Parathyroid adenoma (tissue), 2 donors: ENCODE results near the gene C4orf50.

Experiments
- H2AFZ ChIP-seq: fragments of 300-600 bp; sonication (generic); one replicate; pipeline ENCODE4 v1.7.0; 2017; ENCODE audit warnings: antibody characterized with exemption, mild to moderate bottlenecking
- H3K27ac ChIP-seq: fragments of 300-600 bp; sonication (generic); one replicate; pipeline ENCODE4 v1.7.0; 2017
- H3K27me3 ChIP-seq: fragments of 300-600 bp; sonication (generic); one replicate; pipeline ENCODE4 v1.7.0; 2017; ENCODE audit warnings: low read length; ENCODE audit not compliant: control insufficient read depth, insufficient read depth
- H3K36me3 ChIP-seq: fragments of 300-600 bp; sonication (generic); one replicate; pipeline ENCODE4 v1.7.0; 2017; ENCODE audit warnings: low read length; ENCODE audit not compliant: control insufficient read depth, insufficient read depth
- H3K4me1 ChIP-seq: fragments of 300-600 bp; sonication (generic); one replicate; pipeline ENCODE4 v1.7.0; 2017; ENCODE audit warnings: control low read depth
- H3K4me2 ChIP-seq: fragments of 300-600 bp; sonication (generic); one replicate; pipeline ENCODE4 v1.7.0; 2017; ENCODE audit warnings: low read length
- H3K4me3 ChIP-seq: fragments of 300-600 bp; sonication (generic); one replicate; pipeline ENCODE4 v1.7.0; 2017; ENCODE audit warnings: low read depth, low read length
- H3K79me2 ChIP-seq: fragments of 300-600 bp; sonication (generic); one replicate; pipeline ENCODE4 v1.7.0; 2017; ENCODE audit warnings: control low read depth
- H3K9ac ChIP-seq: fragments of 300-600 bp; sonication (generic); one replicate; pipeline ENCODE4 v1.7.0; 2017; ENCODE audit warnings: mild to moderate bottlenecking
- H3K9me3 ChIP-seq: fragments of 300-600 bp; sonication (generic); one replicate; pipeline ENCODE4 v1.7.0; 2017; ENCODE audit warnings: low read length; ENCODE audit not compliant: control insufficient read depth
- CTCF ChIP-seq: fragments of 300-600 bp; sonication (generic); IDR thresholded peaks from one replicate; pipeline ENCODE4 v1.7.0; 2017; ENCODE audit warnings: antibody characterized with exemption, mild to moderate bottlenecking
- donor health status: primary hyperparathyroidism.

Gene C4orf50

GRCh38 chr4:5908876-5909427 is 109.3 kb downstream of the C4orf50 start:
- no peak overlapping the region for H3K4me3 ChIP-seq
- H3K4me1 ChIP-seq: no peaks in the 10 kb centered on the region
- no peak overlapping the region for H2AFZ ChIP-seq
- peaks cover 2% of the 10 kb centered on the region for H3K9me3 ChIP-seq
- H3K79me2 ChIP-seq: no peaks in the 10 kb centered on the region
- no peaks in the 10 kb centered on the region for H3K36me3 ChIP-seq
- H3K4me2 ChIP-seq: no peak overlapping the region
- no peak overlapping the region for H3K27ac ChIP-seq
- H3K27me3 ChIP-seq: no peaks in the 10 kb centered on the region
- H3K9ac ChIP-seq: no peak overlapping the region
- TF ChIP-seq CTCF: no peak

DNA sequence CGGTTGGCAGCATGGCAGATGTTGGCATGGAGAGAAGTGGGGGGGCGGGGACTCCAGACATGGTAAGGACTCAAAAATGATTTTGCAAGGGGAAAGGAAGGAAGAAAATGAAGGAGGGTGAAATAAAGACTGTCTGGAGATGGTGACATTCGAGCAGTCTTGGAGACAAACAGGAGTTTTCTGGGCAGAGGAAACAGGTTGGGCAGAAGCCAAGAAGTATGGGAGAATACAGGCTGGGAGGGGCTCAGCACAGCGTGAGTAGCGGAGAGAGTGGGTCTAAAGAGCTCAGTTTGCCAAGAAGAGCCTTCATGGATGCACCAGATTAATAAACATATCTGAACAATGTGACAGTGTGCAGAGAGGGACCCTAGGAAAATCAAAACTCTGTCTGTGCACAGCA is 112.0 kb downstream of the C4orf50 start:
- no peak overlapping the region for H2AFZ ChIP-seq
- H3K4me1 ChIP-seq: no peaks in the 10 kb centered on the region
- no peaks in the 10 kb centered on the region for H3K36me3 ChIP-seq
- TF ChIP-seq CTCF: no peak
- no peaks in the 10 kb centered on the region for H3K79me2 ChIP-seq
- H3K9ac ChIP-seq: no peak overlapping the region
- H3K27ac ChIP-seq: no peak overlapping the region
- H3K4me3 ChIP-seq: no peak overlapping the region
- no peaks in the 10 kb centered on the region for H3K27me3 ChIP-seq
- H3K4me2 ChIP-seq: no peak overlapping the region
- H3K9me3 ChIP-seq: no peaks in the 10 kb centered on the region

DNA sequence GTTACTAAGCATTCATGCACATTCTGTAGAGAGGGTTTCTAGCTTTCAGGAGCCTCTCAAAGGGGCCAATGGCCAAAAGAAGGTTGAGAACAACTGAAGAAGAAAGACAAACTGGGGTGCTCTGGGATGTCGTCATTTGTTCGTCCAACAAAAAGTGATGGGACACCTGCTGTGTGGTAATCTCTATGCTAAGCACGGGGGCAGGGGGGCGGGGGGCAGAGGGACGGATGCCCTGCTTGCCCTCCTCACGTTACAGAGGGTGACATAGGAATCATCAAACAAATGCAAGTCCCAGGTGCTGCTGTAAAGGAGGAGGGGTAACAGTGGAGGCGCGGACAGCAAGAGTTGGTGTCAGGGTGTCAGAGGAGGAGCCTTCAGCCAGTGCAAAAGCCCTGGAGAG is 112.5 kb downstream of the C4orf50 start:
- H3K79me2 ChIP-seq: no peaks in the 10 kb centered on the region
- H3K9ac ChIP-seq: no peak overlapping the region
- H3K36me3 ChIP-seq: no peaks in the 10 kb centered on the region
- no peak for TF ChIP-seq CTCF
- H3K4me3 ChIP-seq: no peak overlapping the region
- no peak overlapping the region for H2AFZ ChIP-seq
- H3K27me3 ChIP-seq: no peaks in the 10 kb centered on the region
- H3K4me1 ChIP-seq: no peaks in the 10 kb centered on the region
- no peak overlapping the region for H3K4me2 ChIP-seq
- H3K9me3 ChIP-seq: no peaks in the 10 kb centered on the region
- no peak overlapping the region for H3K27ac ChIP-seq

DNA sequence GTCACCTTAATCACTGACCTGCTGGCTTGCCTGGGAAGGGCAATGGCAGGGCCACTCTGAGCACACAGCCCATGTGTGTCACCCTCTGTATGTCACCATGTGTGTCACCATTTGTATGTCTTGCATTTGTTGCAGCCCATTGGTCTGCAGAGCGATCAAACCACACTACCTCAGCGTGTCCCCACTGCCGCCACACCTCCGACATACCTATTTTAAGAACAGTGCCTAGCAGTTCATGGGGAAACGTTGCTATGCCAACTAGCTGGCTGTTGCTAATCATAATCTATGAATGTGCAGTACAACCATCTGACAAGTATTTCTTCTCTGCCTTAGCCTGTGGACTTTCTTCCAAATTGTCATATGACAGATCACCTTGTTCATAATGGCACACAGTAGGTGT is 117.4 kb downstream of the C4orf50 start:
- Histone ChIP-seq H3K36me3 (no peaks in the 10 kb centered on the region), H3K27ac (no peak overlapping the region), H3K27me3 (no peaks in the 10 kb centered on the region)

More for the DNA sequence above, 117.4 kb downstream of the C4orf50 start:
- H3K4me1 ChIP-seq: no peaks in the 10 kb centered on the region
- no peak overlapping the region for H3K9ac ChIP-seq
- no peak overlapping the region for H3K4me3 ChIP-seq
- H3K9me3 ChIP-seq: no peaks in the 10 kb centered on the region
- H3K4me2 ChIP-seq: no peak overlapping the region
- no peak for TF ChIP-seq CTCF
- H3K79me2 ChIP-seq: no peaks in the 10 kb centered on the region
- no peak overlapping the region for H2AFZ ChIP-seq
